ENCODE measurements around the gene PNMA1. TPM values are rescaled to one million over a fixed set of nuclear protein-coding genes. Genes with fewer than 3 reads are reported as not detected.

The PNMA1 gene
- polyA plus RNA-seq, 6 donors from 2014 or later, result 10.6 to 19.7 (median 15.4) TPM

GRCh38 chr14:73684627-73685026 is 29.6 kb downstream of the PNMA1 start:
- no peak for ATAC-seq (ENCODE audit: low read depth in 2 of 2)

GRCh38 chr14:73680821-73681220 is 33.4 kb downstream of the PNMA1 start:
- H3K27me3 Mint-ChIP-seq, result no peaks in the 10 kb centered on the region
- H3K27ac Mint-ChIP-seq, result no peak overlapping the region
- no peaks in the 10 kb centered on the region for H3K36me3 Mint-ChIP-seq
- no peaks in the 10 kb centered on the region for H3K9me3 Mint-ChIP-seq
- DNase-seq (no peak), ATAC-seq (ENCODE audit: low read depth in 2 of 2) (no peak)
- no peak overlapping the region for H3K4me3 Mint-ChIP-seq
- H3K4me1 Mint-ChIP-seq, result no peaks in the 10 kb centered on the region

More at GRCh38 chr14:73684627-73685026, 29.6 kb downstream of the PNMA1 start:
- H3K27me3 Mint-ChIP-seq, result no peaks in the 10 kb centered on the region
- H3K4me1 Mint-ChIP-seq, result no peaks in the 10 kb centered on the region
- peaks cover 0 to 7% of the 10 kb centered on the region in 2 donors for H3K36me3 Mint-ChIP-seq
- no peaks in the 10 kb centered on the region for H3K9me3 Mint-ChIP-seq
- peak overlapping the region in 1 of 8 donors; percentile 42 for H3K4me3 Mint-ChIP-seq
- peak overlapping the region in 1 of 6 donors; percentile 5 for H3K27ac Mint-ChIP-seq
- no peak for DNase-seq

GRCh38 chr14:73678698-73679097 is 35.5 kb downstream of the PNMA1 start:
- DNase-seq (no peak), ATAC-seq (ENCODE audit: low read depth in 2 of 2) (no peak)
- no peak overlapping the region for H3K4me3 Mint-ChIP-seq
- H3K9me3 Mint-ChIP-seq, result no peaks in the 10 kb centered on the region
- H3K4me1 Mint-ChIP-seq, result no peaks in the 10 kb centered on the region
- H3K27me3 Mint-ChIP-seq, result no peaks in the 10 kb centered on the region
- H3K27ac Mint-ChIP-seq, result no peak overlapping the region
- no peaks in the 10 kb centered on the region for H3K36me3 Mint-ChIP-seq

- Mint-ChIP-seq H3K4me1 (no peaks in the 10 kb centered on the region), H3K4me3 (no peak overlapping the region), H3K9me3 (no peaks in the 10 kb centered on the region), H3K36me3 (no peaks in the 10 kb centered on the region), H3K27ac (no peak overlapping the region), H3K27me3 (no peaks in the 10 kb centered on the region)
- ATAC-seq (ENCODE audit: low read depth in 2 of 2) (no peak), DNase-seq (no peak)
Observed at GRCh38 chr14:73674986-73675385, 39.2 kb downstream of the PNMA1 start.

GRCh38 chr14:73667854-73668253 is 46.3 kb downstream of the PNMA1 start:
- DNase-seq (no peak), ATAC-seq (ENCODE audit: low read depth in 2 of 2) (no peak)
- Mint-ChIP-seq H3K4me1 (no peaks in the 10 kb centered on the region), H3K4me3 (no peak overlapping the region), H3K27me3 (no peaks in the 10 kb centered on the region), H3K9me3 (no peaks in the 10 kb centered on the region), H3K27ac (no peak overlapping the region), H3K36me3 (peaks cover 0 to 6% of the 10 kb centered on the region in 2 donors)

GRCh38 chr14:73666583-73666982 is 47.6 kb downstream of the PNMA1 start:
- no peak overlapping the region for H3K4me3 Mint-ChIP-seq
- ATAC-seq (ENCODE audit: low read depth in 2 of 2), result no peak
- no peaks in the 10 kb centered on the region for H3K27me3 Mint-ChIP-seq
- H3K9me3 Mint-ChIP-seq, result no peaks in the 10 kb centered on the region
- no peak for DNase-seq
- no peak overlapping the region for H3K27ac Mint-ChIP-seq
- no peaks in the 10 kb centered on the region for H3K4me1 Mint-ChIP-seq
- peaks cover 0 to 13% of the 10 kb centered on the region in 2 donors for H3K36me3 Mint-ChIP-seq

GRCh38 chr14:73665130-73665529 is 49.1 kb downstream of the PNMA1 start:
- Mint-ChIP-seq H3K9me3 (no peaks in the 10 kb centered on the region), H3K27me3 (no peaks in the 10 kb centered on the region), H3K4me1 (no peaks in the 10 kb centered on the region), H3K27ac (no peak overlapping the region), H3K36me3 (peaks cover 0 to 13% of the 10 kb centered on the region in 2 donors), H3K4me3 (no peak overlapping the region)
- no peak for DNase-seq
- ATAC-seq (ENCODE audit: low read depth in 2 of 2), result no peak

- Mint-ChIP-seq H3K27ac (no peak overlapping the region), H3K27me3 (no peaks in the 10 kb centered on the region), H3K4me3 (no peak overlapping the region), H3K36me3 (peaks cover 0 to 13% of the 10 kb centered on the region in 2 donors), H3K4me1 (no peaks in the 10 kb centered on the region), H3K9me3 (no peaks in the 10 kb centered on the region)
- ATAC-seq (ENCODE audit: low read depth in 2 of 2) (peak in 1 of 2 donors; percentile 28), DNase-seq (no peak)
Observed at GRCh38 chr14:73663548-73664212, 50.5 kb downstream of the PNMA1 start.

GRCh38 chr14:73662487-73662943 is 51.7 kb downstream of the PNMA1 start:
- no peaks in the 10 kb centered on the region for H3K27me3 Mint-ChIP-seq

GRCh38 chr14:73661872-73662271 is 52.3 kb downstream of the PNMA1 start:
- H3K27me3 Mint-ChIP-seq, result no peaks in the 10 kb centered on the region
- H3K36me3 Mint-ChIP-seq, result peaks cover 0 to 7% of the 10 kb centered on the region in 2 donors
- no peak overlapping the region for H3K27ac Mint-ChIP-seq
- ATAC-seq (ENCODE audit: low read depth in 2 of 2) (no peak), DNase-seq (no peak)
- H3K4me1 Mint-ChIP-seq, result no peaks in the 10 kb centered on the region
- H3K9me3 Mint-ChIP-seq, result no peaks in the 10 kb centered on the region
- H3K4me3 Mint-ChIP-seq, result no peak overlapping the region

More at GRCh38 chr14:73662487-73662943, 51.7 kb downstream of the PNMA1 start:
- peaks cover 0 to 7% of the 10 kb centered on the region in 2 donors for H3K36me3 Mint-ChIP-seq
- H3K9me3 Mint-ChIP-seq, result no peaks in the 10 kb centered on the region
- DNase-seq (no peak), ATAC-seq (ENCODE audit: low read depth in 2 of 2) (no peak)
- no peaks in the 10 kb centered on the region for H3K4me1 Mint-ChIP-seq
- H3K4me3 Mint-ChIP-seq, result no peak overlapping the region
- no peak overlapping the region for H3K27ac Mint-ChIP-seq

Other genes starting within 250 kb of the PNMA1 start
- gene RIOX1, start 223.5 kb downstream of the PNMA1 start, polyA plus RNA-seq (ENCODE audit: low read depth in 6 of 6), result 10 to 100 TPM; 13.2 to 23.8 (median 20.1) TPM
- 1 to 10 TPM; 1.4 to 4.0 (median 2.1) TPM for gene ACOT1, start 177.2 kb downstream of the PNMA1 start, polyA plus RNA-seq (ENCODE audit: low read depth in 6 of 6)
- gene HEATR4, start 155.4 kb downstream of the PNMA1 start, polyA plus RNA-seq (ENCODE audit: low read depth in 6 of 6), result under 1 TPM in 4 of 6 donors, not detected in 2; 0.19 to 0.60 (median 0.27) TPM
- 10 to 100 TPM; 12.9 to 30.9 (median 23.6) TPM for gene ACOT2, start 145.2 kb downstream of the PNMA1 start, polyA plus RNA-seq (ENCODE audit: low read depth in 6 of 6)
- under 1 TPM in 4 of 6 donors, not detected in 2; 0.10 to 0.61 (median 0.35) TPM for gene ACOT4, start 122.5 kb downstream of the PNMA1 start, polyA plus RNA-seq (ENCODE audit: low read depth in 6 of 6)
- not detected for gene ACOT6, start 101.9 kb downstream of the PNMA1 start, polyA plus RNA-seq (ENCODE audit: low read depth in 6 of 6)
- 1 to 10 TPM; 2.3 to 7.1 (median 2.9) TPM for gene DNAL1, start 69.4 kb downstream of the PNMA1 start, polyA plus RNA-seq (ENCODE audit: low read depth in 6 of 6)
- gene PTGR2, start 137.4 kb upstream of the PNMA1 start, polyA plus RNA-seq (ENCODE audit: low read depth in 6 of 6), result 1 to 10 TPM; 1.0 to 4.9 (median 3.3) TPM
- gene ZNF410, start 172.5 kb upstream of the PNMA1 start, polyA plus RNA-seq (ENCODE audit: low read depth in 6 of 6), result 10 to 100 TPM; 56.3 to 77.1 (median 66.9) TPM
- gene FAM161B, start 235.7 kb upstream of the PNMA1 start, polyA plus RNA-seq (ENCODE audit: low read depth in 6 of 6), result 1 to 10 TPM in 5 of 6 donors, under 1 TPM in 1; 0.79 to 2.7 (median 1.5) TPM
- gene COQ6, start 235.9 kb upstream of the PNMA1 start, polyA plus RNA-seq (ENCODE audit: low read depth in 6 of 6), result 10 to 100 TPM; 10.9 to 22.5 (median 14.5) TPM